Coronary artery (tissue), 2 donors: ENCODE results near the gene MYL6.

Experiments
- DNase-seq: peaks from one replicate; pipeline ENCODE4 v3.0.0-alpha.2; 2017; ENCODE audit warnings: low spot score
- H3K27ac ChIP-seq, 2 donors: fragments of 200-600 bp; sonication (generic); one replicate each; pipeline ENCODE4 v1.5.1; 2016 to 2019
- H3K4me3 ChIP-seq: fragments of 200-600 bp; sonication (generic); 2 replicates; pipeline ENCODE4 v1.5.1; 2016; ENCODE audit warnings: mild to moderate bottlenecking, moderate library complexity
- TF ChIP-seq, protein P1 (sequence below): fragments of 200-600 bp; sonication (generic); IDR thresholded peaks from one replicate; pipeline ENCODE4 v1.5.1; 2019; ENCODE audit warnings: antibody characterized with exemption

Gene MYL6

DNA sequence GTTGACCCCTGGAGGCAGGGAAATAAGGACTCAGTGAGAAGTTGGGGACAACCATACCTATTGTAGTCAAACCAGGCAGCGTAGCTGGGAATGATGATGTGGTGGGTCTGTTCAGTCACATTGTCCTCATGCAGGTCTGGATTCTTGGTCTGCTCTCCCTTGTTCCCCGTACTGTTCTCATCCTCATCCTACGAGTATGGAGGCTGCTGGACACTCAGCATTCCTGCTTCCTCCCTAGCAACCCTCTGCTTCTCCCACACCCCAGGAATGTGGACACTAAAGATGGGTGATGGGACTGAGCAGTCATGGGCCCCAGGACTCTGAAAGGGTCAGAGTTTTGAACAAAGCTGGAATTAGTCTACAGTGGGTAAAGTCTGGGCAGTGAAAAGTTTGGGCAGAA is 20.2 kb downstream of the MYL6 start:
- no peak for DNase-seq
- Histone ChIP-seq H3K4me3 (no peak overlapping the region), H3K27ac (no peak overlapping the region)
- TF ChIP-seq, protein P1, sequence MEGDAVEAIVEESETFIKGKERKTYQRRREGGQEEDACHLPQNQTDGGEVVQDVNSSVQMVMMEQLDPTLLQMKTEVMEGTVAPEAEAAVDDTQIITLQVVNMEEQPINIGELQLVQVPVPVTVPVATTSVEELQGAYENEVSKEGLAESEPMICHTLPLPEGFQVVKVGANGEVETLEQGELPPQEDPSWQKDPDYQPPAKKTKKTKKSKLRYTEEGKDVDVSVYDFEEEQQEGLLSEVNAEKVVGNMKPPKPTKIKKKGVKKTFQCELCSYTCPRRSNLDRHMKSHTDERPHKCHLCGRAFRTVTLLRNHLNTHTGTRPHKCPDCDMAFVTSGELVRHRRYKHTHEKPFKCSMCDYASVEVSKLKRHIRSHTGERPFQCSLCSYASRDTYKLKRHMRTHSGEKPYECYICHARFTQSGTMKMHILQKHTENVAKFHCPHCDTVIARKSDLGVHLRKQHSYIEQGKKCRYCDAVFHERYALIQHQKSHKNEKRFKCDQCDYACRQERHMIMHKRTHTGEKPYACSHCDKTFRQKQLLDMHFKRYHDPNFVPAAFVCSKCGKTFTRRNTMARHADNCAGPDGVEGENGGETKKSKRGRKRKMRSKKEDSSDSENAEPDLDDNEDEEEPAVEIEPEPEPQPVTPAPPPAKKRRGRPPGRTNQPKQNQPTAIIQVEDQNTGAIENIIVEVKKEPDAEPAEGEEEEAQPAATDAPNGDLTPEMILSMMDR: no peak

DNA sequence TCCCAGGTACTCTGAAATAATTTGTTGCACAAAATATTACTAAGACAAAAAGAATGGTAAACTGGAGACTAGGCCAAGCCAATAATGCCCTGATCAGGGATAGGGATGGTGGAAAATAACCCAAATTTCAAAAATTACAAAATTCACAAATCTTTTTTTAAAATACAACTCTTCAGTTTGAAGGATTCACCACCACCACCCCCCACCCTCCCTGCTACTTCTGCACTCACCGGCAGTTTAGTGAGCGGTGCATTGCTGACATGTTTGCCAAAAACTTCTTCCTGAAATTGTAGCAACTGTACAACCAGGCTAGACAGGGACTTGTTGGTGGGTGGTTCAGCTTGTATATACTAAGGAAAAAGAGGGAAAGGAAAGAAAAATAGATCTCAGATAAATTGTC is 28.8 kb downstream of the MYL6 start:
- H3K27ac ChIP-seq: no peak overlapping the region
- DNase-seq: no peak
- H3K4me3 ChIP-seq: no peak overlapping the region

DNA sequence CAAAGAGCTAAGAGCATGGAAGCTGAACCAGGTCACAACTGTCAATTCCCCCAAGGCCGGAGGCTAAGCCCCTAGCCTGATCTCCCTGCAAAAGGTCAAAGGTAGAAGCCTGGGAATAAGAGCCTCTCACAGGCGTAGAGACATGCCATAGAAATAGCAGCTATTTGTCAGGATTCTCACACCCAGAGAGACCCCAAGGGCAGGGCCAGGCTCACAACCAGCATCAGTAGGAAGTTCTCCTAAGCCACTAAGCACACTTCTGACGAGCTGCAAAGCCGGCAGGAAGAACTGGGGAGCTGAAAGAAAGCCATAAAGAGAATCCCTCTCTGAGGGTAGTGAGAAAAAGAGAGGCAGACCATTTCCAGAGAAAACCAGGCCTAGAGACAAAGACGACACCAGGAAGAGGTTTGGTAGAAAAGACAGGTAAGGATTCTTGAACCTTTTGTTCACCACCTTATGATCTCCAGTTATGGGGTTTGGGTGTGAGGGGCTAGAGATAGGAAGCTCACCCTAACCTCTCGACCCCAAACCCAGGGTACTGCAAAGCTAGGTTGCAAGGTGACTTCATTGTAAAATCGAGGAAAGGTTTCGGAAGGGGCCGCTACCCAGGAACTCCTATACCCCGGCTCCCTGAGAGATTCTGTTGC is 30.1 kb downstream of the MYL6 start:
- DNase-seq: no peak
- TF ChIP-seq, protein P1: no peak
- Histone ChIP-seq H3K27ac (peak overlapping the region; percentile 82 to 95), H3K4me3 (peak overlapping the region; percentile 86)

More for the DNA sequence above, 28.8 kb downstream of the MYL6 start:
- TF ChIP-seq, protein P1: no peak

DNA sequence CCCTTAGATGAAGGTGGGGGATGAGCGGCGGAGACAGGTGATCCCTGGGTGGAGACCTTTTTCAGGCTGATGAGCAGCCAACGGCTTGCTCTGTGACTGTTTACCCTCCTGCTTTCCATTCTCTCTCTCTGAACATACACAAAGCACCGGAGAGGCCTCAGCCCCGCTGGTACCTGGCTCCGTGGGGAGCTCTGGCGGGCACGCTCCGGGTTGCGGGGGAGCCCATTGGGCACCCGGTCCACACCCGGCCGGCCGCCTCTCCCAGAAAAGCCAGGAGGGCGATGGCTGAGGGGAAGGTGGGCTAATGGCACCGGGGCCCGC is 30.6 kb downstream of the MYL6 start:
- H3K4me3 ChIP-seq: peak overlapping the region; percentile 86
- no peak for DNase-seq
- H3K27ac ChIP-seq: peak overlapping the region; percentile 82 to 95
- TF ChIP-seq, protein P1: no peak

DNA sequence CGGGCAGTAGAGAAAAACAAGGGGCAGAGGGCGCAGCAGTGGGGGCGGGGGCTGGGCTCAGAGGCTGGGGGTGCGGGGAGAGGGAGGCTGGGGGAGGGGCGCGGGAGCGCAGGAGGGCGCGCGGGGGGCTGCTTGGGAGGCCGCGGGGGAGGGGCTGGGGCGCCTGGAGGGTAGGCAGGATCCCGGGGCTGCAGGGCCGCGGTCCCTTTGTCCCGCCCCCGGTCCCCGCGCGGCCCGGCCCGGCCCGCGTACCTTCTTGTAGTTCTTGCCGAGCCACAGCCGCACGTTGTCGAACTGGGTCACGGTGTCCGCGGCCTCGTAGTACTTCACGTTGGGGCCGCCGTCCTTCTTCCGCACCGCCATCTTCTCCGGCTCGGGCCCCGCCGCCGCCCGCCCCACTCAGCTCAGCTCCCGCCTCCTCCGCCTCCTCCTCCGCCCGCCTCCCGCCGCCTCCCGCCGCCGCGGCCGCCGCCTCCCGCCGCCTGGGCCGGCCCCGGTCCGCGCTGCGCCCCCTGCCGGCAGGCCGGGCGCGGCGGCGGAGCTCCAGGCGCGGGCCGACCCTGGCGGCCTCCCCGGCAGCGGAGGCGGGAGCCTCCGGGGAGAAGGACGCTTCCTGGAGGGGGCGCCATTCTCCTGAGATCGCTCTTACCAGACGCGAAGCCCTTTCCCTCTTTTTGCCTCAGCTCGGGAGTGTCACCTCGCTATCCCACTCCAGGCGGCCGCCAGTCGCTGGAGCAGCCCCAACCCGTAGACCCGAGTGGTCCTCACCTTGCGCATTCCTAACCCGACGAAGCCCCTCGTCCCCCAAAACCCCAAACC is 31.1 kb downstream of the MYL6 start, which contains the start of gene SMARCC2:
SMARCC2 (minus strand) TSS at position 385 of the 819 bp plus-strand sequence; CDS start at position 363, 22 bp downstream.
- H3K4me3 ChIP-seq: peak within 1 kb of the TSS; percentile 86
- peak within 1 kb of the TSS; percentile 89 to 95 for H3K27ac ChIP-seq
- DNase-seq: peak; percentile 92
- TF ChIP-seq, protein P1: peak; percentile 52

DNA sequence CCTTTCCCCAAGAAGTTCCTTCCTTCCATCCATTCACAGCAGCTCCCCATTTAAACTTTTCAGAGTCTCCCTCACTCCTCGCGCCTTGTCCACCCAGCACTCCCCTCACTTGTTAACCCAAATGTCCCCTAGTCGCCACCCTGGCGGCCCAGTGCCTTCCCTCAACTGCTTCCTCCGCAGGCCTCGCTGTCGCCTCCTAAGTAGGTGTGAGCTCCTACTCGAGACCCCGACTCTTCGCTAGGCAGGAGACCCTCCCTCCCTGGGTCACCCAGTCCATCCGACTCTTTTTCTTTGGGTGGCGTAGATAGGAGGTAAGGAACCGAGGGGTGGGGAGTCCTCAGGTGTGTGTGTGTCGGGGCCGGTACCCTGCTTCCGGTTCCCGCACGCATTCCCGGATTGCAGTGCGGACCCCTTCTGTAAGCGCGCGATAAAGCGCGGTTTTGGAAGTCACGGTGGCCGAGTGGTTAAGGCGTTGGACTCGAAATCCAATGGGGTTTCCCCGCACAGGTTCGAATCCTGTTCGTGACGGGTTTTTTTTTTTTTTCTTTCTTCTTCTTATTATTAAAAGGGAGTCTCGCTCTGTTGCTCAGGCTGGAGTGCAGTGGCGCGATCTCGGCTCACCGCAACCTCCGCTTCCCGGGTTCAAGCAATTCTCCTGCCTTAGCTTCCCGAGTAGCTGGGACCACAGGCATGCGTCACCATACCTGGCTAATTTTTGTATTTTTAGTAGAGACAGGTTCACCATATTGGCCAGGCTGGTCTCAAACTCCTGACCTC is 31.9 kb downstream of the MYL6 start:
- DNase-seq: peak; percentile 89
- Histone ChIP-seq H3K4me3 (peak overlapping the region; percentile 86), H3K27ac (peak overlapping the region; percentile 89 to 95)
- TF ChIP-seq, protein P1: peak; percentile 17
